H9 (cell line): ENCODE data around the gene MED7. TPM values are rescaled to one million over a fixed set of nuclear protein-coding genes. Genes with fewer than 3 reads are reported as not detected.

ENCODE experiments used
- DNase-seq: peaks from one replicate; pipeline ENCODE4 v3.0.0-alpha.2; 2017
- H2AFZ ChIP-seq: one replicate; pipeline ENCODE4 v1.6.1; 2013; ENCODE audit warnings: mild to moderate bottlenecking, low read length, control low read depth, moderate library complexity
- H2AK5ac ChIP-seq: 2 replicates; pipeline ENCODE4 v1.6.1; 2013; ENCODE audit warnings: low read length, control low read depth, mixed read lengths; ENCODE audit not compliant: insufficient read length
- H2BK120ac ChIP-seq: one replicate; pipeline ENCODE4 v1.6.1; 2013; ENCODE audit warnings: low read depth, mild to moderate bottlenecking, low read length, control low read depth, inconsistent platforms; ENCODE audit not compliant: poor library complexity, severe bottlenecking
- H2BK12ac ChIP-seq: 2 replicates; pipeline ENCODE4 v1.6.1; 2013; ENCODE audit warnings: low read length, control low read depth, mixed read lengths, low read depth; ENCODE audit not compliant: insufficient read length
- H2BK15ac ChIP-seq: 2 replicates; pipeline ENCODE4 v1.6.1; 2013; ENCODE audit warnings: low read depth, low read length, control low read depth
- H2BK20ac ChIP-seq: one replicate; pipeline ENCODE4 v1.6.1; 2013; ENCODE audit warnings: low read depth, mild to moderate bottlenecking, low read length, control low read depth, inconsistent platforms; ENCODE audit not compliant: poor library complexity, severe bottlenecking
- H2BK5ac ChIP-seq: 2 replicates; pipeline ENCODE4 v1.6.1; 2013; ENCODE audit warnings: low read length, control low read depth, mixed read lengths; ENCODE audit not compliant: insufficient read length
- H3K14ac ChIP-seq: 2 replicates; pipeline ENCODE4 v1.6.1; 2013; ENCODE audit warnings: low read length, control low read depth; ENCODE audit not compliant: insufficient read depth
- H3K18ac ChIP-seq: 2 replicates; pipeline ENCODE4 v1.6.1; 2013; ENCODE audit warnings: low read depth, mild to moderate bottlenecking, mixed read lengths, low read length, control low read depth; ENCODE audit not compliant: insufficient read length
- H3K23ac ChIP-seq: 2 replicates; pipeline ENCODE4 v1.6.1; 2013; ENCODE audit warnings: low read length, control low read depth, mixed read lengths, low read depth; ENCODE audit not compliant: insufficient read length
- H3K23me2 ChIP-seq: 2 replicates; pipeline ENCODE4 v1.6.1; 2013; ENCODE audit warnings: low read depth, mild to moderate bottlenecking, mixed read lengths, low read length, control low read depth; ENCODE audit not compliant: insufficient read length, poor library complexity, severe bottlenecking
- H3K27ac ChIP-seq: 2 replicates; pipeline ENCODE4 v1.5.1; 2013; ENCODE audit warnings: low read length, control low read depth, mixed read lengths, low read depth; ENCODE audit not compliant: insufficient read length
- H3K27me3 ChIP-seq: 2 replicates; pipeline ENCODE4 v1.6.1; 2013; ENCODE audit warnings: low read length, control low read depth, inconsistent platforms; ENCODE audit not compliant: insufficient read depth
- H3K4ac ChIP-seq: 2 replicates; pipeline ENCODE4 v1.6.1; 2013; ENCODE audit warnings: low read depth, mild to moderate bottlenecking, control low read depth, inconsistent platforms, low read length, moderate library complexity
- H3K4me1 ChIP-seq: 2 replicates; pipeline ENCODE4 v1.6.1; 2013; ENCODE audit warnings: low read length, control low read depth, inconsistent platforms; ENCODE audit not compliant: insufficient read depth
- H3K4me2 ChIP-seq: 2 replicates; pipeline ENCODE4 v1.6.1; 2013; ENCODE audit warnings: low read length, control low read depth, mixed read lengths; ENCODE audit not compliant: insufficient read length, insufficient read depth
- H3K56ac ChIP-seq: 2 replicates; pipeline ENCODE4 v1.6.1; 2013; ENCODE audit warnings: low read depth, mild to moderate bottlenecking, mixed read lengths, low read length, control low read depth; ENCODE audit not compliant: insufficient read length
- H3K79me1 ChIP-seq: 2 replicates; pipeline ENCODE4 v1.6.1; 2013; ENCODE audit warnings: low read depth, mild to moderate bottlenecking, moderate library complexity, low read length, control low read depth, inconsistent platforms; ENCODE audit not compliant: insufficient read depth, poor library complexity, severe bottlenecking
- H3K79me2 ChIP-seq: 2 replicates; pipeline ENCODE4 v1.6.1; 2013; ENCODE audit warnings: low read length, control low read depth, inconsistent platforms; ENCODE audit not compliant: insufficient read depth
- H3K9ac ChIP-seq: 2 replicates; pipeline ENCODE4 v1.6.1; 2013; ENCODE audit warnings: low read length, control low read depth, mixed read lengths; ENCODE audit not compliant: insufficient read length; ENCODE audit errors: extremely low read depth
- H3K9me3 ChIP-seq: one replicate; pipeline ENCODE4 v1.6.1; 2013; ENCODE audit warnings: low read depth, low read length, inconsistent platforms; ENCODE audit not compliant: control insufficient read depth
- H3T11ph ChIP-seq: one replicate; pipeline ENCODE4 v1.6.1; 2013; ENCODE audit warnings: mild to moderate bottlenecking, low read length, control low read depth, inconsistent platforms
- H4K20me1 ChIP-seq: one replicate; pipeline ENCODE4 v1.6.1; 2013; ENCODE audit not compliant: control insufficient read depth, insufficient read length, insufficient read depth
- H4K5ac ChIP-seq: 2 replicates; pipeline ENCODE4 v1.6.1; 2013; ENCODE audit warnings: low read depth, mild to moderate bottlenecking, mixed read lengths, low read length, control low read depth; ENCODE audit not compliant: insufficient read length
- H4K8ac ChIP-seq: replicated peaks from 2 replicates; pipeline ENCODE4 v1.6.1; 2013; ENCODE audit warnings: low read length, control low read depth, mixed read lengths, low read depth; ENCODE audit not compliant: insufficient read length
- H4K91ac ChIP-seq: 2 replicates; pipeline ENCODE4 v1.6.1; 2013; ENCODE audit warnings: low read depth, mild to moderate bottlenecking, moderate library complexity, mixed read lengths, low read length, control low read depth; ENCODE audit not compliant: insufficient read length
- H3K27ac Mint-ChIP-seq, 3 experiments: 2 replicates in 2 of 3; 3 replicates in 1 of 3; pipeline ENCODE4 v1.8.0; 2020 to 2021; ENCODE audit warnings: mixed read lengths in 3 of 3, mild to moderate bottlenecking in 1 of 3, moderate library complexity in 1 of 3
- H3K27me3 Mint-ChIP-seq: 2 replicates; pipeline ENCODE4 v1.8.0; 2021; ENCODE audit warnings: low read depth, mild to moderate bottlenecking, moderate library complexity, mixed read lengths
- H3K36me3 Mint-ChIP-seq, 3 experiments: 2 replicates in 2 of 3; 3 replicates in 1 of 3; pipeline ENCODE4 v1.8.0; 2020 to 2021; ENCODE audit warnings: low read depth in 3 of 3, mixed read lengths in 3 of 3; ENCODE audit not compliant: insufficient read depth in 1 of 3
- H3K4me1 Mint-ChIP-seq, 2 experiments: 2 replicates each; pipeline ENCODE4 v1.8.0; 2020; ENCODE audit warnings: mixed read lengths in 2 of 2
- H3K4me3 Mint-ChIP-seq, 2 experiments: 2 replicates in 1 of 2; 3 replicates in 1 of 2; pipeline ENCODE4 v1.8.0; 2020 to 2021; ENCODE audit warnings: mild to moderate bottlenecking in 2 of 2, mixed read lengths in 2 of 2, moderate library complexity in 1 of 2
- H3K9me3 Mint-ChIP-seq, 2 experiments: 2 replicates in 1 of 2; 3 replicates in 1 of 2; pipeline ENCODE4 v1.8.0; 2020; ENCODE audit warnings: mild to moderate bottlenecking in 2 of 2, mixed read lengths in 2 of 2, moderate library complexity in 1 of 2
- CTCF ChIP-seq: fragments of 200-600 bp; sonication (generic); conservative IDR thresholded peaks from 3 replicates; pipeline ENCODE4 v1.8.0; 2021; ENCODE audit warnings: antibody characterized with exemption, mild to moderate bottlenecking
- WGBS: extraction: QIAGEN DNeasy Blood & Tissue Kit; methylation state at CpG from one replicate; pipeline ENCODE4 v1.1.7; 2013; ENCODE audit warnings: missing lambda C conversion rate, low lambda C conversion rate, mixed read lengths; ENCODE audit not compliant: insufficient read length; ENCODE audit errors: extremely low coverage; 5-methylcytosine and 5-hydroxymethylcytosine counted together
- total RNA-seq: library from RNA; stranded (reverse); gene quantifications from 2 replicates; pipeline ENCODE4 v1.2.1, GENCODE V29; 2021

The MED7 gene
- total RNA-seq, 1 experiment from 2014 or later: 10.7 TPM

DNA sequence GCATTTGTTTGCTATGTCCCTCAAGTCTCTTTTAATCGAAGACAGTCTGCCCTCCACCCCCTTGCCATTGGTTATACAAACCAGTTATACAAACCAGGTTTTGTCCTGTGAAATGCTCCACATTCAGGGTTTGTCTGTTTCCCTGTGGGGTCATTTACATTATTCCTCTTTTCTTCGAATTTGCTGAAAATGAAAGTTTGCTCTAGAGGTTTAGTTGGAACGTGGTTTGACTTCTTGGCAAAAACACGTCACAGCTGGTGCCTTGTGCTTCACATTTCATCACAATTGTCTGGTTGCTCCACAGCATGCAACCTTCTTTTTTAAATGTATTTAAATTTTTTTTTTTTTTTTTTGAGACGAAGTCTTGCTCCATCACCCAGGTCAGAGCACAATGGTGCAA is 29.7 kb downstream of the MED7 start:
- no peaks in the 10 kb centered on the region for H3K9me3 Mint-ChIP-seq
- Histone ChIP-seq H2AK5ac (no peak overlapping the region), H2BK5ac (no peak overlapping the region), H3K9ac (no peak overlapping the region), H2AFZ (no peak overlapping the region), H3K23ac (no peak overlapping the region), H3K4ac (no peak overlapping the region), H3K56ac (no peak overlapping the region), H4K5ac (no peak overlapping the region), H2BK12ac (no peak overlapping the region), H4K20me1 (no peaks in the 10 kb centered on the region), H4K8ac (no peak overlapping the region), H3K23me2 (no peaks in the 10 kb centered on the region), H3K4me2 (no peak overlapping the region), H3K79me1 (no peaks in the 10 kb centered on the region), H3K79me2 (no peaks in the 10 kb centered on the region), H2BK15ac (no peak overlapping the region), H3K14ac (no peak overlapping the region), H3K9me3 (no peaks in the 10 kb centered on the region), H3T11ph (no peak overlapping the region), H3K27ac (no peak overlapping the region), H3K27me3 (no peaks in the 10 kb centered on the region), H3K4me1 (no peaks in the 10 kb centered on the region), H2BK120ac (no peak overlapping the region), H3K18ac (no peak overlapping the region), H2BK20ac (no peak overlapping the region), H4K91ac (no peak overlapping the region)
- no CpG with 5 or more reads among the region's 5 CpGs for WGBS
- peaks cover 3 to 5% of the 10 kb centered on the region in 2 experiments; a peak in 1 of 4 replicates for H3K4me1 Mint-ChIP-seq
- H3K4me3 Mint-ChIP-seq: no peak overlapping the region
- no peaks in the 10 kb centered on the region for H3K36me3 Mint-ChIP-seq
- H3K27me3 Mint-ChIP-seq: no peaks in the 10 kb centered on the region
- H3K27ac Mint-ChIP-seq: no peak overlapping the region
- no peak for TF ChIP-seq CTCF
- DNase-seq: no peak
